Smooth muscle cell of the brain vasculature (primary cell): ENCODE data around the gene BRI3BP.
"Not testable (repeated sequence)": the region's sequence is repeated elsewhere in the genome, so short reads cannot be mapped to it uniquely, and the experiment has no call there.

ENCODE experiments used
- DNase-seq: peaks from one replicate; pipeline ENCODE4 v3.0.0-alpha.2; 2012; ENCODE audit warnings: low read depth, low spot score

BRI3BP gene

GRCh38 chr12:124972211-124972610 lies 21.2 kb upstream of the BRI3BP start:
- no peak for DNase-seq

- no peak for DNase-seq
These were observed 18.2 kb upstream of the BRI3BP start for GRCh38 chr12:124975276-124975675.

GRCh38 chr12:124976999-124977398 lies 16.4 kb upstream of the BRI3BP start:
- no peak for DNase-seq

GRCh38 chr12:124979568-124979967 lies 13.9 kb upstream of the BRI3BP start:
- no peak for DNase-seq

GRCh38 chr12:124980098-124980892 lies 13.2 kb upstream of the BRI3BP start:
- DNase-seq, result no peak

- DNase-seq, result not testable (repeated sequence)
These were observed 6.6 kb upstream of the BRI3BP start for GRCh38 chr12:124986876-124987275.

GRCh38 chr12:124992874-124993625 lies 395 bp upstream of the BRI3BP start:
- no peak for DNase-seq

GRCh38 chr12:124994437-124994975 lies 1.1 kb downstream of the BRI3BP start:
- DNase-seq, result no peak

GRCh38 chr12:124995200-124995961 lies 1.9 kb downstream of the BRI3BP start:
- no peak for DNase-seq

- DNase-seq, result no peak
These were observed 5.3 kb downstream of the BRI3BP start for GRCh38 chr12:124998705-124999104.

GRCh38 chr12:125001636-125002035 lies 8.2 kb downstream of the BRI3BP start:
- DNase-seq, result no peak

- no peak for DNase-seq
These were observed 9.6 kb downstream of the BRI3BP start for GRCh38 chr12:125003021-125003420.

- DNase-seq, result no peak
These were observed 11.2 kb downstream of the BRI3BP start for GRCh38 chr12:125004621-125005020.

- DNase-seq, result no peak
These were observed 12.2 kb downstream of the BRI3BP start for GRCh38 chr12:125005652-125006051.

- no peak for DNase-seq
These were observed 12.9 kb downstream of the BRI3BP start for GRCh38 chr12:125006365-125006764.

- DNase-seq, result no peak
These were observed 20.5 kb downstream of the BRI3BP start for GRCh38 chr12:125013816-125014442.

- no peak for DNase-seq
These were observed 21.1 kb downstream of the BRI3BP start for GRCh38 chr12:125014526-125014925.

- no peak for DNase-seq
These were observed 22.4 kb downstream of the BRI3BP start for GRCh38 chr12:125015680-125016310.

GRCh38 chr12:125017801-125018200 lies 24.4 kb downstream of the BRI3BP start:
- no peak for DNase-seq

GRCh38 chr12:125018356-125018755 lies 24.9 kb downstream of the BRI3BP start:
- DNase-seq, result no peak

- DNase-seq, result no peak
These were observed 27.7 kb downstream of the BRI3BP start for GRCh38 chr12:125021096-125021495.
